VCaP (cell line): ENCODE data around the gene ATP6V1C2.

ENCODE experiments used
- H3K27ac ChIP-seq: fragments of 450-650 bp; 2 replicates; pipeline ENCODE4 v1.5.1; 2017
- TF ChIP-seq, protein P1 (sequence below): fragments of 450-650 bp; conservative IDR thresholded peaks from 2 replicates; pipeline ENCODE4 v1.5.1; 2017; ENCODE audit warnings: mild to moderate bottlenecking, moderate library complexity

Gene ATP6V1C2

DNA sequence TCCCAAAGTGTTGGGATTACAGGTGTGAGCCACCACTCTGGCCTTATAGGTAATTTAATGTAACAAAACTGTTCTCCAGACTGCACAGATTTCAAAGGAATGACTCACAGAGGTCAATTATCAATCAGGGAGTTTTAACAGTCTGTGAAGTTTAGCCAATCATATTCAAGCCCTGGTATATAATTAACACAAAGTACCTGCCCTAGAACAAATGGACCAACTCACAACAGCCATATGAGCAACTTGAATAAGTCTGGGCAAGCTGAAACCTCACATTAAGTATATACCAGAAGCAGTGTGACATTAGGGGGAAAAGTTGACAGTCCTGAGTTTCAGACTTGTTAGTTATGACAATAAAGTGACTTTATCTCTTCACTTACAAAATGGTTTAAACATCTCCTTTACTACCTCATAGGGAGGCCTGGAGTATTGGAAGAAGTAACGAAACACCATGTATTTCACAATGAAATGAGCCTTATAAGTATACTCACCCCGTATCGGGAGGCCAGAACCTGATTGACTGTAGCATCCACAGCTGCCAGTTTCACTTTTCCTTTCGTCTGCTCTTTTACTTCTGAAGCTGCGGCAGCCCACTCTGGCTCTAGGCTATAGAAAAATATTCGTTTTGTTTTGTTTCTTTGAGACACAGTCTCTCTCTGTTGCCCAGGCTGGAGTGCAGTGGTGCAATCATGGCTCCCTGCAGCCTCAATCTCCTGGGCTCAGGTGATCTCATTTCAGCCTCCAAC, 69.0 kb downstream of the ATP6V1C2 start:
- TF ChIP-seq, protein P1, sequence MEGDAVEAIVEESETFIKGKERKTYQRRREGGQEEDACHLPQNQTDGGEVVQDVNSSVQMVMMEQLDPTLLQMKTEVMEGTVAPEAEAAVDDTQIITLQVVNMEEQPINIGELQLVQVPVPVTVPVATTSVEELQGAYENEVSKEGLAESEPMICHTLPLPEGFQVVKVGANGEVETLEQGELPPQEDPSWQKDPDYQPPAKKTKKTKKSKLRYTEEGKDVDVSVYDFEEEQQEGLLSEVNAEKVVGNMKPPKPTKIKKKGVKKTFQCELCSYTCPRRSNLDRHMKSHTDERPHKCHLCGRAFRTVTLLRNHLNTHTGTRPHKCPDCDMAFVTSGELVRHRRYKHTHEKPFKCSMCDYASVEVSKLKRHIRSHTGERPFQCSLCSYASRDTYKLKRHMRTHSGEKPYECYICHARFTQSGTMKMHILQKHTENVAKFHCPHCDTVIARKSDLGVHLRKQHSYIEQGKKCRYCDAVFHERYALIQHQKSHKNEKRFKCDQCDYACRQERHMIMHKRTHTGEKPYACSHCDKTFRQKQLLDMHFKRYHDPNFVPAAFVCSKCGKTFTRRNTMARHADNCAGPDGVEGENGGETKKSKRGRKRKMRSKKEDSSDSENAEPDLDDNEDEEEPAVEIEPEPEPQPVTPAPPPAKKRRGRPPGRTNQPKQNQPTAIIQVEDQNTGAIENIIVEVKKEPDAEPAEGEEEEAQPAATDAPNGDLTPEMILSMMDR, result no peak
- no peak overlapping the region for H3K27ac ChIP-seq

DNA sequence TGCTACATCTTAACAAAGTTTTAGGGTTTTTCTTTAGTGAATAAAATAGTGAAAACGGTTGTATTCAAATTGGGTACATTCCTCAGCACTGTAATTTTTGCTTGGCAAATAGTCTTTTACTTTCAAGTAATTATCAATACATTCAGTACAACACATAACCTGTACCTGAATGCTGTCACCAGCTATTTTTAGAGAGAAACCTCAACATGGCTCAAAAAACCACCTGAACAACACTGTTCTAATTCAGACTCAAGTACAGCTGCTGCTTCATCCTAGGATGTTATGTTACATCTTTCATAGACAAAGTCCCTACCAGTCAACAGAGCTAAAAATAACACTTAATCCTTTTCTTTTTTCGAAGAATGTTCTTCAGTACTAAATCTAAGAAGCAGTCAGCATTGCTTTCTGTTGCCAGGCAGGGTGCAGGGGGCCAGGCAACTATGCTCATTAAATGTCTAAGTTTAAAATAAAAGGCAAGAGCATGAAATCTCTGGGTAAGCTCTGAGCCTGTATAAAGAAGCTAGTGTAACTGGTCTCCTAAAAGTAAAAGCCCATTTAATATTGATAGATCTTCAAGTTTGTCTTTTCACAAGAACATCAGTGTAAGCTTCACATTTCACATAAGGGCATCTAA, 70.7 kb downstream of the ATP6V1C2 start:
- TF ChIP-seq, protein P1, result no peak
- H3K27ac ChIP-seq, result no peak overlapping the region

GRCh38 chr2:10792660-10793400, 71.4 kb downstream of the ATP6V1C2 start:
- TF ChIP-seq, protein P1, result no peak; the same call in 1 of the 2 replicates
- no peak overlapping the region for H3K27ac ChIP-seq

GRCh38 chr2:10793816-10794215, 72.4 kb downstream of the ATP6V1C2 start:
- TF ChIP-seq, protein P1, result no peak
- peak overlapping the region; percentile 19 for H3K27ac ChIP-seq

- TF ChIP-seq, protein P1, result no peak
- peak overlapping the region; percentile 19; the same call in 1 of the 2 replicates for H3K27ac ChIP-seq
Measured at GRCh38 chr2:10794876-10795275, 73.4 kb downstream of the ATP6V1C2 start.

DNA sequence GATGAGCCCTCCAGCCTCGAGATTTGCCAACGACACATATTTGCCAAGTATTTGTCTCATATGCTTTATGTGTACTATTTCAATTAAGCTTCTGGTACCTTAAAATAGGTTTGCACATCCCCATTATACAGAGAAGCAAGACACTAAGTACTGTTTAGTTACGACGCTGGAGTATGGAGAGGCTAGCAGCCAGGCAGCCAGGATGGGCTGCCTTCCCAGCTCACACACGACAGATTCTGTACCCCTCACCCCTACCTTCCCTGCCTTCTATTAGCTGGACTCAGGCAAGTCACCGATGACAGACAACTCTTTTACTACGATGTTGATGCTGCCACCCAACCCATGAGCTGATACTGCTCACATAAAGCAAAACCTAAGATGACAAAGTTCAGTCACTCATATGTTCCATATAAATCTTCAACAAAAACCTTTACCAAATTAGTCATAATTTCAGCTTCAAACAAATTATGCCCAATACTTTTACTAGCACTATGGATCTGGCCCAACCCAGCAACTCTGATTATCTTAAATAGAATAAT, 74.1 kb downstream of the ATP6V1C2 start:
- H3K27ac ChIP-seq, result no peak overlapping the region
- TF ChIP-seq, protein P1, result no peak

DNA sequence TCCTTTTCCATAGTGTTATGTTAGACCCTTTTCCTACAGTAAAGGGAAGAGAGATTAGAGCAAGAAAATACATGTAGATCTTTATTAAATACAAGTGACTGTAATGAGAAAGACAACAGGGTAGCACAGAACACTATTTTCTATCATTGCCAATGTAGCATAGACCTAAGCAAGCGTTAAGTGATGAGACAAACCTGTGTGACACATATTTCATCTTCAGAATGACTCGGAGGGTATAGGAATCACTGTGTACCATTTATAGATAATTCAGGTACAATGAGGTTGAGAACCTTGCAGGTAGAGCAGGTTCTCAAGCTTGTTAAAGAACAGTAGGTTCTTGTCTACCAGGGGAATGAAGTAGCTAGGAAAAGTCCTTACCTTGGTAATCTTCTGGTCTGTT, 75.3 kb downstream of the ATP6V1C2 start:
- TF ChIP-seq, protein P1, result no peak
- H3K27ac ChIP-seq, result no peak overlapping the region
